Retinal pigment epithelial cell (primary cell): ENCODE measurements around the gene NPHS1.
"Not testable (repeated sequence)": the region's sequence is repeated elsewhere in the genome, so short reads cannot be mapped to it uniquely, and the experiment has no call there.

Experiments
- DNase-seq: peaks from one replicate; pipeline ENCODE4 v3.0.0-alpha.2; 2010; ENCODE audit warnings: low read depth
- H3K4me3 ChIP-seq: 2 replicates; pipeline ENCODE4 v1.5.1; 2011; ENCODE audit warnings: mild to moderate bottlenecking, low read length, control low read depth, moderate library complexity
- TF ChIP-seq, protein P1 (sequence below): conservative IDR thresholded peaks from 2 replicates; pipeline ENCODE4 v1.5.1; 2011; ENCODE audit warnings: low read depth, low read length, control low read depth, inconsistent platforms

The NPHS1 gene

DNA sequence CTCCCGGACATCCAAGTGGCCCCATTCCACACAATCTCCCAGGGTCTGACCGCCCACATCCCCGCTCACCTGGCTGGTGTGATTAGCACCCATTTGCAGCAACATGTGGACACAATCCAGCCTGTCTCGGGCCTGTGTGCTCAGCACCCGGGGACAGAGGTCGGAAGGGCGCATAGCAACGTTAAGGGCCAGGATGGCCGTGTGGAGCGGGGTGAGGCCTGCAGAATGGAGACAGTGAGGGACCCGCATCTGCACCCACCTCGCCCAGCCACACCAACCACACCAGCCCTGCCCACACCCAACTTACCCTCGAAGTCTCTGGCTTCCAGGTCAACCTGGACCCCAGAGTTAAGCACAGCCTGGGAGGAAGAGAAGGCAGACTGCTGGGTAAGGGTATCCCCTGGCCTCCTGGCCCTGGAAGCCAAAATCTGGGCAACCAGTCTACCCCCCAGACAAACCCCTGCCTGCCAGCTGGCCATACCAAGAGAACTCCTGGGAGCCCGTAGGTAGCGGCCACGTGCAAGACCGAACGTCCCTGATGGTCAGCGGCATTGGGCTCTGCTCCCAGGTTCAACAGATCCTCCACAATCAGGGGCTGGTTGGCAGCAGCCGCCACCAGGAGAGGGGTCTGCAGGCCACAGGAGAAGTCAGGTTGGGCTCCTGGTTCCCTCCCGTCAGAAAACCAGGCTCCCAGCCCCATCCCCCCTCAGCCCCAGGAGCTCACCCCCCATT, 43.8 kb upstream of the NPHS1 start:
- DNase-seq, result no peak
- TF ChIP-seq, protein P1, sequence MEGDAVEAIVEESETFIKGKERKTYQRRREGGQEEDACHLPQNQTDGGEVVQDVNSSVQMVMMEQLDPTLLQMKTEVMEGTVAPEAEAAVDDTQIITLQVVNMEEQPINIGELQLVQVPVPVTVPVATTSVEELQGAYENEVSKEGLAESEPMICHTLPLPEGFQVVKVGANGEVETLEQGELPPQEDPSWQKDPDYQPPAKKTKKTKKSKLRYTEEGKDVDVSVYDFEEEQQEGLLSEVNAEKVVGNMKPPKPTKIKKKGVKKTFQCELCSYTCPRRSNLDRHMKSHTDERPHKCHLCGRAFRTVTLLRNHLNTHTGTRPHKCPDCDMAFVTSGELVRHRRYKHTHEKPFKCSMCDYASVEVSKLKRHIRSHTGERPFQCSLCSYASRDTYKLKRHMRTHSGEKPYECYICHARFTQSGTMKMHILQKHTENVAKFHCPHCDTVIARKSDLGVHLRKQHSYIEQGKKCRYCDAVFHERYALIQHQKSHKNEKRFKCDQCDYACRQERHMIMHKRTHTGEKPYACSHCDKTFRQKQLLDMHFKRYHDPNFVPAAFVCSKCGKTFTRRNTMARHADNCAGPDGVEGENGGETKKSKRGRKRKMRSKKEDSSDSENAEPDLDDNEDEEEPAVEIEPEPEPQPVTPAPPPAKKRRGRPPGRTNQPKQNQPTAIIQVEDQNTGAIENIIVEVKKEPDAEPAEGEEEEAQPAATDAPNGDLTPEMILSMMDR, result no peak
- H3K4me3 ChIP-seq, result no peak overlapping the region

DNA sequence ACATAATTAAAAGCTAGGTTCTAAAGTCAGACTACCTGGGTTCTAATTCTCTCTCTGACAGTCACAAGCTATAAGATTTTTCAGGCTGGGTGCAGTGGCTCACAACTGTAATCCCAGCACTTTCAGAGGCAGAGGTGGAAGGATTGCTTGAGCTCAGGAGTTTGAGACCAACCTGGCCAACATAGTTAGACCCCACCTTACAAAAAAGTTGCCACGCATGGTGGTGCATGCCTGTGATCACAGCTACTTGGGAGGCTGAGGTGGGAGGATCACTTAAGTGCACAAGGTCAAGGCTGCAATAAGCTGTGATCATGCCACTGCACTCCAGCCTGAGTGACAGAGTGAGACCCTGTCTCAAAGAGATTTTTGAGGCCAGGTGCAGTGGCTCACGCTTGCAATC, 42.0 kb upstream of the NPHS1 start:
- TF ChIP-seq, protein P1, result no peak
- no peak overlapping the region for H3K4me3 ChIP-seq
- DNase-seq, result no peak

DNA sequence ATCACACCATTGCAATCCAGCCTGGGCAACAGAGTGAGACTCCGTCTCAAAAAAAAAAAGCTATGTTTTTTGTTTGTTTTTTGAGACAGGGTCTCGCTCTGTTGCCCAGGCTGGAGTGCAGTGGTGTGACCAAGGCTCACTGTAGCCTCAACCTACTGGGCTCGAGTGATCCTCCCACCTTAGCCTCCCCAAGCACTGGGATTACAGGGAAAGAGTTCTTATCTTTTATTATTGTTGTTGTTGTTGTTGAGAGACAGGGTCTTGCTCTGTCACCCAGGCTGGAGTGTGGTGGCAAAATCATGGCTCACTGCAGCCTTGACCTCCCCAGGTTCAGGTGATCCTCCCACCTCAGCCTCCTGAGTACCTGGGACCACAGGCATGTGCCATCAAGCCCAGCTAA, 39.5 kb upstream of the NPHS1 start:
- not testable (repeated sequence) for DNase-seq, H3K4me3 ChIP-seq

DNA sequence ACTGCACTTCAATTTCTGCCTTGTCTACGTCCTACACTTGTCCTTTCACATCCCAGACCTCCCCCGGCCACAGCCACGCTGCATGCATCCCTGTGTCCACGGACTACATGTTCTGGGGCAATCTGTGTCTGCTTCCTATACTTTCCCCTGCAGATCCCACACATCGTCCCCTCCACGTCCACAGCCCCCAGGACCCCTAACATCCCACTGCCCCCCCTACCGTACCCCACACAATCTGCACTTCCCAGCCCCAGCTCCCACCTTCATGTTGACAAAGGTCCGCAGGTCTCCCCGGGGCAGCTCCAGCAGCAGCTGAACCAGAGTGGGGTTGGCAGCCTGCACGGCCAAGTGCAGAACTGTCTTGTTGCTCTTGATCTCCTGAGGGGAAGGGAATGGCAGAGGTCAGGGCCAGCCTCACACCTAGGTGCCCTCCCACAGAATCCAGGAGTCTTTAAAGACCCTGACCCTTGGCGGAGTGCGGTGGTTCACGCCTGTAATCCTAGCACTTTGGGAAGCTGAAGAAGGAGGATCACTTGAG, 37.9 kb upstream of the NPHS1 start:
- TF ChIP-seq, protein P1, result no peak
- H3K4me3 ChIP-seq, result no peak overlapping the region
- no peak for DNase-seq

DNA sequence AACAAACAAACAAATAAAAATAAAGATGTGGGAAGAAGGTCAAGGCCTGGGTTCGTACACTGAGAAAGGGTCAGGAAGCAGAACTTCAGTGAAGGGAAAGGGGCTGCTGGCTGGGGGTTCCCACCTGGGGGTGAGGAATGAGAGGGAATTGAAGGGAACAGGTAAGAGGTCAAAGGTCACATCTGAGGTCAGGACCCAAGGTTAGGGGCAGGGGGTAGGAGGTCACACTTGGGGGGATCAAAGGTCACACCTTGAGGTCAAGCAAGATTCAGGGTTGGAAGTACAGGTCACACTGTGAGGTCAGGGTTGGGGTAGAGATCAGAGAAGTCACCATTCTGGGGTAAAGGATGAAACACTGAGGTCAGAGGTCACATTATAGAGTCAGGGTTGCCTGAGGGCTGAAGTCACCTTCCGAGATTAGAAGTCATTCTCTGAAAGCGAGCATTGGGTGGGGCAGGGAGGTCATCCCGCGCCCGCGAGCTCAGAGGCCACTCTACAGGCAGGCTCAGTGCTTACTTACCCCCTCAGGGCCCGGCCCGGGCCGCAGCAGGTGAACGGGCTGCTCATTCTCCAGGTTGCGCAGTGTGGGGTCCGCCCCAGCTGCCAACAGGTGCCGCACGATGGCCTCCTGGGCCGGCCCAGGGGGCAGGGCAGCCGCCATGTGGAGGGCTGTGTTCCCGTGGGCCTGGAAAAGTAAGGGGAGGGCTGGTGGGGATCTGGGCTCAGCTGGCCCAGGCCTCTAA, 37.2 kb upstream of the NPHS1 start:
- DNase-seq, result no peak

DNA sequence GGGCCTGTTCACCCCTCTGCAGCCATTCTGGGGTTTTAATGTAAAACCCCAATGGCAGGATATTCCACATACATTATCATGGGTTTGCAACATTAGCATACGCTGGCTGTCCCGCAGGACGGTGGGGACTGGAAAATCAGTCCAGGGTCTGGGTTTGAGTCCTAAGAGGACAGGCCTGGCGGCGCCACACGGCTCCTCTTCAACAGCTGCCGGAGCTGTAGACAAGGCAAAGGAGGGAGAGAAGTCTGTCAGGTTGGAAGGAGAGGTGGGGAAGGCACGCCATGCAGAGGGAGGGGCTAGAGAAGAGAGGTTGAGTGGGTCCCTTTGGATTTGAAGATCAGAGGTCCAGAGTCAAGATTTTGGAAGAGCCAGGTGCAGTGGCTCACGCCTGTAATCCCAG, 36.1 kb upstream of the NPHS1 start:
- no peak overlapping the region for H3K4me3 ChIP-seq
- TF ChIP-seq, protein P1, result no peak
- DNase-seq, result no peak

More for the DNA sequence above, 37.2 kb upstream of the NPHS1 start:
- no peak overlapping the region for H3K4me3 ChIP-seq
- TF ChIP-seq, protein P1, result no peak

DNA sequence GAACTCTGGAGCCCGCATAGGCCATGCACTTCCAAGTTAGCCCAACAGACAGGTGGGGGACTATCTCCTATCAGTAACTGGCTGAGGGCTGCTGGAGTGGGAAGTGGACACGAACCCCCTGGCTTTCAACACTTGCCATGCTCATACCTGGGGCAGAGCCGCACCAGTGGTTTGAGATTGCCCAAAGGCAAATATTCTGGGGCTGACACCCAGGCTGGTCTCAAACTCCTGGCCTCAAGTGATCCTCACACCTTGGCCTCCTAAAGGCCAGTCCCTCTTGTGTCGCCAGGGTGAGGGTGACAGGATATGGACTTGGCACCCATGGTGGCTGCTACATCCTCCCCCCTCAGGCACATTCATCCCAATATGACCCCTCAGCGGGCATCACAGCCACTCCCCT, 34.9 kb upstream of the NPHS1 start:
- DNase-seq, result no peak
- TF ChIP-seq, protein P1, result no peak
- no peak overlapping the region for H3K4me3 ChIP-seq
